ENCODE data around the gene PIK3C2G. TPM values are rescaled to one million over a fixed set of nuclear protein-coding genes. Genes with fewer than 3 reads are reported as not detected.
A peak's percentile ranks its signal among the peaks of the same experiment; 100 is the strongest.

PIK3C2G gene
- total and polyA plus RNA-seq, 3 experiments from 2014 or later = not detected

DNA sequence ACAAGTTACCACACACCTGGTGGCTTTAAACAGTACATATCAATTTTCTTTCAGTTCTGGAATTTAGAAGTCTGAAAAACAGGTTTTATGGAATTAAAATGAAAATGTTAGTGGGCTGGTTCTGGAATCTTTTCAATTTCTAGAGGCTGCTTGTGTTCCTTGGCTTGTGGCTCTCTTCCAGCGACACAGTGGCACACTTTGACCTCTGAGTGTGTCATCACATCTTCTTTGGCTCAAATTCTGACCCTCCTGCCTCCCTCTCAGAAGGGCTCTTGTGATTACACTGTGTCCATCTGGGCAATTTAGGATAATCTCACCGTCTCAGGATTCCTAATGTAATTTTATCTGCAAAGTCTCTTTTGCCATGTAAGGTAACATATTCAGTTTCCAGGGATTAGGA is 306.5 kb downstream of the PIK3C2G start:
- H3K27ac Mint-ChIP-seq = no peak overlapping the region
- ChIA-PET CTCF (no interaction called here), POLR2A (no interaction called here)
- H3K27ac ChIP-seq (ENCODE audit: low read depth, low read length) = no peak overlapping the region
- H3K9me3 Mint-ChIP-seq = peaks cover 0 to 6% (median 2%) of the 10 kb centered on the region in 5 donors
- no peaks in the 10 kb centered on the region for H3K27me3 Mint-ChIP-seq
- H3K27me3 ChIP-seq (ENCODE audit: insufficient read depth, low read length, poor library complexity, severe bottlenecking) = no peaks in the 10 kb centered on the region
- H3K4me3 ChIP-seq (ENCODE audit: low read length) = no peak overlapping the region
- no peak overlapping the region for H3K4me3 Mint-ChIP-seq
- H3K9me3 ChIP-seq (ENCODE audit: low read length) = no peaks in the 10 kb centered on the region
- no peaks in the 10 kb centered on the region for H3K36me3 Mint-ChIP-seq
- no peaks in the 10 kb centered on the region for H3K4me1 Mint-ChIP-seq
- DNase-seq = no peak
- H3K36me3 ChIP-seq (ENCODE audit: insufficient read depth, low read length) = no peaks in the 10 kb centered on the region
- no peaks in the 10 kb centered on the region for H3K4me1 ChIP-seq (ENCODE audit: insufficient read depth, low read length)

DNA sequence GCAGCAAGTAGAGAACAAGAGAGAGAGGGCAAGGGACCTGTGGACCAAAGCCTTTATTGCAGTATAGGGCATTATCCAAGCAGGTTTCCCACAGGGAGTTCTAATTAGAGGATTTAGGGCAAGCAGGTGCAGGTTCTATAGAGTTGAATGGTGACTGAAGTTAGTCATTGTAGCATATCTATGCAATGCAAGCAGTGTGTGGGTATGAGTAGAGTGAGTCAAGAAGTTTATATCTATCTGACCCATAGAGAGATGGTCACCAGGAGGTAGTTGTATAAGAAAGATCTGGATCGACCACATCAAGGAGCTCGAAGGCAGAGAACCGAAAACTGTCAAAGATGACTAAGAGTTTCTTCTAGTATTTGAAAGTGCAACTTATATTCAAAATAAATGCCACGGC is 309.2 kb downstream of the PIK3C2G start:
- Mint-ChIP-seq H3K9me3 (peaks cover 0 to 6% (median 2%) of the 10 kb centered on the region in 5 donors), H3K4me3 (no peak overlapping the region), H3K36me3 (no peaks in the 10 kb centered on the region), H3K27ac (no peak overlapping the region), H3K27me3 (no peaks in the 10 kb centered on the region), H3K4me1 (no peaks in the 10 kb centered on the region)
- no peak for DNase-seq
- Histone ChIP-seq H3K36me3 (ENCODE audit: insufficient read depth, low read length) (no peaks in the 10 kb centered on the region), H3K9me3 (ENCODE audit: low read length) (no peaks in the 10 kb centered on the region), H3K4me3 (ENCODE audit: low read length) (no peak overlapping the region), H3K4me1 (ENCODE audit: insufficient read depth, low read length) (no peaks in the 10 kb centered on the region), H3K27me3 (ENCODE audit: insufficient read depth, low read length, poor library complexity, severe bottlenecking) (no peaks in the 10 kb centered on the region), H3K27ac (ENCODE audit: low read depth, low read length) (no peak overlapping the region)
- ChIA-PET CTCF (no interaction called here), POLR2A (no interaction called here)

DNA sequence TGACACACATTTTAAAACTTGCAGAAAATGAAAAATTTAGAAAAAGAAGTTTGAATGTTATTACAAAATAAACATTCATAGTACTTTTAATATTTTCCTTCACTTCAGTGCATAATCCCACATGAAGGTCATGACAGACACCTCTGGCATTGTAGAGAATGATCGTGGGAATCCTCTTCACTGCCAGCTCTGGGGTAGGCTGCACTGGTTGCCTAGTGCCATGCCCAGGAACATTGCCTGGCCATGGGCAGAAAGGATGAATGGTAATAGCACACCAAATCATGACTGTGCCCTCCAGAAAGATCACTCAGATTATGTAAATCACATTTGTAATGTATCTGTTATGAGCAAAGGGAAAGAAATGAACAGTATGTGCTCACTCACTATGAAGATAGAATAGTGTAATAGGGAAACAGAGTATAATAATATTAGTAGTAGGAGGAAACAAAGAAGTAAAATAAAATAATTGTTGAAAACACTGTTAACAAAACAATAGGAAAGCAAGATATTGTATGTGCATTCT is 314.8 kb downstream of the PIK3C2G start:
- Mint-ChIP-seq H3K27ac (no peak overlapping the region), H3K36me3 (no peaks in the 10 kb centered on the region), H3K9me3 (peaks cover 0 to 4% (median 0%) of the 10 kb centered on the region in 5 donors), H3K4me1 (no peaks in the 10 kb centered on the region), H3K4me3 (no peak overlapping the region), H3K27me3 (no peaks in the 10 kb centered on the region)
- no peak for DNase-seq
- ChIA-PET POLR2A (no interaction called here), CTCF (no interaction called here)
- no peak overlapping the region for H3K4me3 ChIP-seq (ENCODE audit: low read length)
- no peaks in the 10 kb centered on the region for H3K36me3 ChIP-seq (ENCODE audit: insufficient read depth, low read length)
- H3K27ac ChIP-seq (ENCODE audit: low read depth, low read length) = no peak overlapping the region
- no peaks in the 10 kb centered on the region for H3K27me3 ChIP-seq (ENCODE audit: insufficient read depth, low read length, poor library complexity, severe bottlenecking)
- no peaks in the 10 kb centered on the region for H3K4me1 ChIP-seq (ENCODE audit: insufficient read depth, low read length)
- H3K9me3 ChIP-seq (ENCODE audit: low read length) = no peaks in the 10 kb centered on the region

DNA sequence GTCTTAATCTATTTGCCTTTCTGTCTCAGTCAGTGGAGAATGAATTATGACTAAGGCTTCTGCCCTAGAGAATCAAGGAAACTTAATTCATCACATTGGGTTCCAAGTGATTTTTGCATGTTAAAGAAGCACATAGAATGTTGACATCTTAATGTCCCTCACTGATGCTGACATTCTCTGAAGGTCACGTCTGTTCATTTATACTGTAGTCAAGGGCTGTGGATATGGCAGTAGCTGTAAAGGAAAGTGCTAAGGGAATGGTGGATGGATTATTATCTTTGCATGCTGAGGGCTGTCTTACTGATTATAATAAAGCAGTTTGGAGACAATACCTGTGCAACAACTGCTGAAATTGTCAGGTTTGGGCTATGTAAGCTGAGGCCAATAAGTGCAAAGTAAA is 315.3 kb downstream of the PIK3C2G start:
- Mint-ChIP-seq H3K4me3 (no peak overlapping the region), H3K9me3 (peaks cover 0 to 4% (median 3%) of the 10 kb centered on the region in 5 donors), H3K27ac (no peak overlapping the region), H3K27me3 (no peaks in the 10 kb centered on the region), H3K36me3 (no peaks in the 10 kb centered on the region), H3K4me1 (no peaks in the 10 kb centered on the region)
- no peak for DNase-seq
- no peaks in the 10 kb centered on the region for H3K36me3 ChIP-seq (ENCODE audit: insufficient read depth, low read length)
- H3K27ac ChIP-seq (ENCODE audit: low read depth, low read length) = no peak overlapping the region
- ChIA-PET POLR2A (no interaction called here), CTCF (no interaction called here)
- H3K9me3 ChIP-seq (ENCODE audit: low read length) = no peaks in the 10 kb centered on the region
- no peak overlapping the region for H3K4me3 ChIP-seq (ENCODE audit: low read length)
- H3K4me1 ChIP-seq (ENCODE audit: insufficient read depth, low read length) = no peaks in the 10 kb centered on the region
- H3K27me3 ChIP-seq (ENCODE audit: insufficient read depth, low read length, poor library complexity, severe bottlenecking) = no peaks in the 10 kb centered on the region

DNA sequence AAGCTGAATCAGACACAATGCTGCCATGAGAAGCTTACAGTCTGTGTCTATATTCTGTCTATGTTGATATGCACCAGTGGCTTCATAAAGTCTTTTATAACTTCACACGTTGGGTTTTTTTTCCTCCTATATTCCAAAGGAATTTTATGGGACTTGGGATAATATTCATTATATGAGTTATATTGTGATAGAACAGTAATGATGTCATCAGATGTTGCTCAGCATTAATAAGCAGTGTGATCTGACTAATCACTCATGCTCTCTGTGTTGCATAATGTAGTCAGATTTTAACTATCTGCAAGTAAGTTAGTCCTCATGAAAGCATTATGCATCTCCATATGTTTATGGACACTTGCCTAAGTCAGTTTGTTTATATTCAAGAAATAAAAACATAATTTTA is 316.9 kb downstream of the PIK3C2G start:
- no peak overlapping the region for H3K4me3 Mint-ChIP-seq
- POLR2A ChIA-PET = no interaction called here
- Histone ChIP-seq H3K27me3 (ENCODE audit: insufficient read depth, low read length, poor library complexity, severe bottlenecking) (no peaks in the 10 kb centered on the region), H3K36me3 (ENCODE audit: insufficient read depth, low read length) (no peaks in the 10 kb centered on the region), H3K9me3 (ENCODE audit: low read length) (no peaks in the 10 kb centered on the region), H3K4me3 (ENCODE audit: low read length) (no peak overlapping the region), H3K27ac (ENCODE audit: low read depth, low read length) (no peak overlapping the region), H3K4me1 (ENCODE audit: insufficient read depth, low read length) (no peaks in the 10 kb centered on the region)
- DNase-seq = no peak
- no peaks in the 10 kb centered on the region for H3K27me3 Mint-ChIP-seq
- no peak overlapping the region for H3K27ac Mint-ChIP-seq
- CTCF ChIA-PET = no interaction called here
- H3K36me3 Mint-ChIP-seq = no peaks in the 10 kb centered on the region
- peaks cover 0 to 7% (median 4%) of the 10 kb centered on the region in 5 donors for H3K9me3 Mint-ChIP-seq
- H3K4me1 Mint-ChIP-seq = no peaks in the 10 kb centered on the region

DNA sequence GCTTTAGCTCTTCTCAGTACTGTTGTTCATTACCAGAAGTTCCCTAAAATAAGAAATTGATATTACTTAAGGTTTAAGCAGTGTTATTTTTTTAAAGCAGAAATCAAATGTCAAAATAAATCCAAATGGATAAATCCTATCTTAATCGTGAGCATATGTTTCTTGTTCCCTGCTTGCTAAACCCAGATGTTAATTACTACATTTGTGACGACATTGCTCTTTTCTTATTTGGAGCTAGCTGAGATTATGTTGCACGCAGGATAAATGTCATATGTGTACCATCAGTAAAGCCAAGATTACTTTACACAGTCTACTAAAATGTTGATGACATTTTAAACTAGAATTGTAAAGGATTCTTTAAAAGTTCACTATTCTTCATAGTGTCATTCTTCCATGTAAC is 319.0 kb downstream of the PIK3C2G start:
- H3K4me3 ChIP-seq (ENCODE audit: low read length) = no peak overlapping the region
- no peak overlapping the region for H3K27ac Mint-ChIP-seq
- H3K27me3 ChIP-seq (ENCODE audit: insufficient read depth, low read length, poor library complexity, severe bottlenecking) = no peaks in the 10 kb centered on the region
- H3K27ac ChIP-seq (ENCODE audit: low read depth, low read length) = no peak overlapping the region
- H3K36me3 Mint-ChIP-seq = no peaks in the 10 kb centered on the region
- H3K9me3 Mint-ChIP-seq = peaks cover 0 to 9% (median 2%) of the 10 kb centered on the region in 5 donors
- ChIA-PET CTCF (no interaction called here), POLR2A (no interaction called here)
- no peaks in the 10 kb centered on the region for H3K9me3 ChIP-seq (ENCODE audit: low read length)
- H3K4me1 Mint-ChIP-seq = no peaks in the 10 kb centered on the region
- H3K4me3 Mint-ChIP-seq = no peak overlapping the region
- H3K36me3 ChIP-seq (ENCODE audit: insufficient read depth, low read length) = no peaks in the 10 kb centered on the region
- H3K4me1 ChIP-seq (ENCODE audit: insufficient read depth, low read length) = no peaks in the 10 kb centered on the region
- no peak for DNase-seq
- peaks cover 0 to 2% of the 10 kb centered on the region in 2 donors for H3K27me3 Mint-ChIP-seq

DNA sequence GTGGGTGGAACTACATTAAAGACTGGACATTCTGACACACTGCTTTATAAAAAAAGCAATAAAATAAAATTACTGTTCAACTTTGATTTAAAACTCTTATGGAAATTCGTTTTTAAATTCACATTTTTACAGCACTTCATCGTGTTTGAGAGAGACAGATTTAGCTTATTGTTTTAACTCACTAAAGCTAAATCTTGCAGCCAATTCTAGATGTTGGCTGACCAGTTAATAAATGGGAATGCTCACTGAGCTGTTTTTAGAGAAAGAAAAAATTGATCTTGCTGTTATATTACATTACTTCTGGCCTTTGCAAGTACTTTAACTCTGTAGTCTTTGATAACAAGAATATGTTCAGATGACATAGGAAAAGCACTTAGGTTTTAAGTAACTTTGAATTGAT is 319.4 kb downstream of the PIK3C2G start:
- no peaks in the 10 kb centered on the region for H3K36me3 ChIP-seq (ENCODE audit: insufficient read depth, low read length)
- H3K9me3 ChIP-seq (ENCODE audit: low read length) = no peaks in the 10 kb centered on the region
- peaks cover 0 to 9% (median 5%) of the 10 kb centered on the region in 5 donors for H3K9me3 Mint-ChIP-seq
- no peaks in the 10 kb centered on the region for H3K36me3 Mint-ChIP-seq
- ChIA-PET CTCF (no interaction called here), POLR2A (no interaction called here)
- no peaks in the 10 kb centered on the region for H3K27me3 ChIP-seq (ENCODE audit: insufficient read depth, low read length, poor library complexity, severe bottlenecking)
- no peak overlapping the region for H3K27ac Mint-ChIP-seq
- no peak overlapping the region for H3K27ac ChIP-seq (ENCODE audit: low read depth, low read length)
- DNase-seq = no peak
- no peak overlapping the region for H3K4me3 ChIP-seq (ENCODE audit: low read length)
- no peaks in the 10 kb centered on the region for H3K4me1 Mint-ChIP-seq
- H3K4me3 Mint-ChIP-seq = no peak overlapping the region
- H3K4me1 ChIP-seq (ENCODE audit: insufficient read depth, low read length) = no peaks in the 10 kb centered on the region
- H3K27me3 Mint-ChIP-seq = peaks cover 0 to 2% of the 10 kb centered on the region in 2 donors

DNA sequence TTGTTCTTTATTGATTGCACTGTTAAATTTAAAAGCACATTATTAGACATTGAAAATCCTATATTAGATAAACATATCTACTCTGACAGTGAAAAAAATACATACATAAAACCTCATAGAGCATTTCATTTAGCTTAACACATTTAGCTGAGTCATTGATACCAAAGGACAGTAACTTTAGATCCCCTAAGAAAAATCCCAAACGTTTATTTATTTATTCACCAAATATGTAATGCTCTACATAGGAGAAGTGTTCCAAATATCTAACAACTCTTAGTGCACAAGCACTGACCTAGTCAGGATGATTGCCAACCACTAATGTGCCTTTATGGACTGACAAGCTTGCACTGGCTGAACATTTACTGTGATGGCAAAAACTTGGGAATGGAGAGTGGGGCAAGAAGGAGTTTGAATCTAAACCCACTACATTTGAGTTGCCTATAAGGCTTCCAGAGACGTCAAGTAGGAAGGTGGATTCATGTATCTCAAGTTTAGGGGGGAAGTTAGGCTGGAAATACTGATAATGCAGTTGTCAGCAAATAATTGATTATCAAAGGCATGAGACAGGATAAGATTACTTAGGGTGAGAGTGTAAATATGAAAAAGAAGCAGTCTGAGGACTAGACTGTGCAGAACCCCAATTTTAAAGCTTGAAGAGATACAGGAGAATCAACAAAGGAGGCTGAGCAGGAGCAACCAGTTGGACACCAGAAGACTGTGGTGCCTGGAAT is 320.1 kb downstream of the PIK3C2G start:
- Histone ChIP-seq H3K27me3 (ENCODE audit: insufficient read depth, low read length, poor library complexity, severe bottlenecking) (no peaks in the 10 kb centered on the region), H3K9me3 (ENCODE audit: low read length) (no peaks in the 10 kb centered on the region), H3K36me3 (ENCODE audit: insufficient read depth, low read length) (no peaks in the 10 kb centered on the region), H3K4me1 (ENCODE audit: insufficient read depth, low read length) (no peaks in the 10 kb centered on the region), H3K4me3 (ENCODE audit: low read length) (no peak overlapping the region), H3K27ac (ENCODE audit: low read depth, low read length) (no peak overlapping the region)
- DNase-seq = no peak
- ChIA-PET POLR2A (no interaction called here), CTCF (no interaction called here)
- Mint-ChIP-seq H3K9me3 (peaks cover 0 to 9% (median 5%) of the 10 kb centered on the region in 5 donors), H3K27me3 (peaks cover 0 to 2% of the 10 kb centered on the region in 2 donors), H3K4me1 (no peaks in the 10 kb centered on the region), H3K27ac (peak overlapping the region in 1 of 8 donors; percentile 62), H3K36me3 (no peaks in the 10 kb centered on the region), H3K4me3 (no peak overlapping the region)
